Measurements from ENCODE around the gene FAM170B.

The FAM170B gene

GRCh38 chr10:49083261-49083660 lies 50.6 kb downstream of the FAM170B start (continued):
- TF ChIP-seq, protein P1, sequence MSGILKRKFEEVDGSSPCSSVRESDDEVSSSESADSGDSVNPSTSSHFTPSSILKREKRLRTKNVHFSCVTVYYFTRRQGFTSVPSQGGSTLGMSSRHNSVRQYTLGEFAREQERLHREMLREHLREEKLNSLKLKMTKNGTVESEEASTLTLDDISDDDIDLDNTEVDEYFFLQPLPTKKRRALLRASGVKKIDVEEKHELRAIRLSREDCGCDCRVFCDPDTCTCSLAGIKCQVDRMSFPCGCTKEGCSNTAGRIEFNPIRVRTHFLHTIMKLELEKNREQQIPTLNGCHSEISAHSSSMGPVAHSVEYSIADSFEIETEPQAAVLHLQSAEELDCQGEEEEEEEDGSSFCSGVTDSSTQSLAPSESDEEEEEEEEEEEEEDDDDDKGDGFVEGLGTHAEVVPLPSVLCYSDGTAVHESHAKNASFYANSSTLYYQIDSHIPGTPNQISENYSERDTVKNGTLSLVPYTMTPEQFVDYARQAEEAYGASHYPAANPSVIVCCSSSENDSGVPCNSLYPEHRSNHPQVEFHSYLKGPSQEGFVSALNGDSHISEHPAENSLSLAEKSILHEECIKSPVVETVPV (CRISPR knock-in tag; IDR thresholded peaks at IDR 0.05): no peak

DNA sequence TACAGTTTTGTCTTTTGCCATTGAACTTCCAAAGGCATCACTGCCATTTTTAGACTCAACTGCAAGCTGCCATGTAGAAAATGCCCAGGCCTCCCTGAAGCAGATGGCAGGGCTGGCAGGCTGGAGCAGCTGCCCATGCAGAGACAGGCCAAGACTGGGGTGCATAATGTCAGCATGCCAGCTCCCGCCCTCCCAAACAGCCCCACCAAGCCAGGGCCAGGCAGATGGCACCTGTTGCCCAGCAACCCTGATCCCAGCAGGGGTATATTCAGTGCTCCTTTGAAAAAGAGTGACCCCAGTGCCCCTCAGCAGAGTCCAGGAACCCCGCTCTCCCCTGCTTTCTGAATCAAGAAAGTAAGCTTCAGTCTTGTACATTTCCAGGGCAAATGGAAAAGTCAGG lies 51.1 kb downstream of the FAM170B start:
- TF ChIP-seq SNAI2 (CRISPR knock-in tag; IDR thresholded peaks at IDR 0.05): no peak
- no peak for TF ChIP-seq ESRRG (CRISPR knock-in tag; IDR thresholded peaks at IDR 0.05)
- no peak for TF ChIP-seq ZFP3 (CRISPR knock-in tag; IDR thresholded peaks at IDR 0.05)
- TF ChIP-seq ZNF70 (CRISPR knock-in tag; IDR thresholded peaks at IDR 0.05): no peak
- no peak for TF ChIP-seq TOX (CRISPR knock-in tag; IDR thresholded peaks at IDR 0.05; ENCODE audit: borderline replicate concordance)
- TF ChIP-seq PPARA (CRISPR knock-in tag; IDR thresholded peaks at IDR 0.05; ENCODE audit: borderline replicate concordance): no peak
- no peak for TF ChIP-seq ZC3H10 (CRISPR knock-in tag; IDR thresholded peaks at IDR 0.05)
- no peak for ATAC-seq

DNA sequence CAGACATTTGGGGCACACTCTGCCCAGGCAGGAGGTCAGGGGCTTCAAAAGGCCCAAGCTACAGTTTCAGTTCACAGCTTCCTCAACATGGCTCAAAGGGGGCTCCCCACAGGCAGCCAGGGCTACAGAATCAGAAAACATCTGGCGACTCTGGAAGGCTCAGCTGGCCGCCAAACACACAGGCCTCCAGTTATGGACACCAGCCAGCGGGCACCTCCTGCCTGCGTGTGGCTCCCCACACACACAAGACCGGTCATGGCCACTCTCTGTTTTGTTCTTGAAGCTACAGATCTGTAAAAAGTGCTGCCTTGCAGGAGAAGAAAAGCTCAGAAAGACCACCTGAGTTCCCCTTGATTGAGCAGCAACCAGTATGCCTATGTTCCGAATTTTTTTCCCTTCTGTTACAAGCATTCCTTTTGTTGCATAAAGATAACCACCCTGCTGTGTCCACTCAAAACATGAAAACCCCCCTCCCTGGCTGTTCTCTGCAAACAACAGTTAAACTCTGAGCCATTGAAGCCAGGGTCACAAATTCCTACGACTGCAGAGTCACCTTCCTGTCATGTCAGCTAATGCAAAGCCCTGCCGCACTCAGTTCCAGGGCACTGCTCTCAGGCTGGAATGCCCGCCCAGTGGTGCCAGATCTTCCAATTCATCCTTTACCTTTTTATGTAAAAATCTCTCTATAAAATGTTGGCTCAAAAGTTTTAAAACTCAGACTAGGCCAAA lies 52.1 kb downstream of the FAM170B start:
- ATAC-seq: no peak
- no peak for TF ChIP-seq ZNF8 (CRISPR knock-in tag; IDR thresholded peaks at IDR 0.05)
- peak; percentile 28; the same call in 1 of the 2 replicates for TF ChIP-seq TCF4 (CRISPR knock-in tag; IDR thresholded peaks at IDR 0.05; ENCODE audit: borderline replicate concordance)
- no peak for TF ChIP-seq TOX (CRISPR knock-in tag; IDR thresholded peaks at IDR 0.05; ENCODE audit: borderline replicate concordance)

All from SK-N-SH treated with all-trans-retinoic acid at 6 μM for 48 hours (cell line).